ENCODE results near the gene PRKAG2.

- TF ChIP-seq POLR2AphosphoS5 (IDR thresholded peaks at IDR 0.05; ENCODE audit: borderline replicate concordance, low read depth, low read length) (no peak), EZH2 (IDR thresholded peaks at IDR 0.05) (no peak)
These were observed 85.9 kb downstream of the PRKAG2 start for GRCh38 chr7:151790830-151791620.

Data from SK-N-MC (cell line).